GM21825 (cell line): Measurements from ENCODE around the gene LRMDA.

Experiments
- ATAC-seq: cut with Tn5 transposase; IDR thresholded peaks from one replicate; pipeline ENCODE4 v1.9.1; 2021; ENCODE audit warnings: mild to moderate bottlenecking, moderate library complexity; ENCODE audit not compliant: unreplicated experiment

The LRMDA gene

GRCh38 chr10:75470901-75471300, 39.5 kb downstream of the LRMDA start:
- no peak for ATAC-seq

DNA sequence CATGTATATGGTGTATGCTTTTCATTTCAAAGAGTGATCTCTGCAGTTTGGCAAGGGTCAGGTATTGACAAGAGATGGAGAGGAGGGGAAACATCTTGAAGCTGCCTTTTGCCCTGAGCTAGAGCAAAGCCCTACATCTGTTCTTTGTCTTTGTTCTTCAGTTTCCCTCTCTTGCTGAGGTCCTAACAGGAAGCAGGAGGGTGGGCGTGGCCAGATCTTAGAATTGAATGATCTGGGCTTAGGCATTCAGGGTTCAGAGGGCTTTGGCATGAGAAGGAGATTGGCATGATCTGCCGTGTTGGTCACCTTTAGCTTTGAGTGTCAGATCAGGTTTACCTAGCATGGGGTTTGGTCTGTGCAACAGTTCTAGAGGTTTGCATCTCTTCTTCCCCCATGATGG, 41.3 kb downstream of the LRMDA start:
- no peak for ATAC-seq

DNA sequence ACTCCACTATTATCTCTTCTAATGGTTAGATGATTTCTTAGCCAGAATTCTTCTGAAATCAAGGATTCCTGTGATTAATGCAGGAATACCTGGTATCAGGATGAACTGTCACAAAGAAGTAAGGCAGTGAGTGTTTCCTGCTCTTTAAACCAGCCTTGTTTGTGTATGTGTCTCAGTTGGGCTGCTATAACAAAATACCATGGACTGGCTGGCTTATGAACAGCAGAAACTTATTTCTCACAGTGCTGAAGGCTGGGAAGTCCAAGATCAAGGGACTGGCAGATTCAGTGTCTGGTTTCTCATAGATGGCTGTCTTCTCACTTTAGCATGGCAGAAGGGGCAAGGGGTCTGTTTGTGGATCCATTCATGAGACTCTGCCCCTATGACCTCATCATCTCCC, 42.7 kb downstream of the LRMDA start:
- no peak for ATAC-seq

DNA sequence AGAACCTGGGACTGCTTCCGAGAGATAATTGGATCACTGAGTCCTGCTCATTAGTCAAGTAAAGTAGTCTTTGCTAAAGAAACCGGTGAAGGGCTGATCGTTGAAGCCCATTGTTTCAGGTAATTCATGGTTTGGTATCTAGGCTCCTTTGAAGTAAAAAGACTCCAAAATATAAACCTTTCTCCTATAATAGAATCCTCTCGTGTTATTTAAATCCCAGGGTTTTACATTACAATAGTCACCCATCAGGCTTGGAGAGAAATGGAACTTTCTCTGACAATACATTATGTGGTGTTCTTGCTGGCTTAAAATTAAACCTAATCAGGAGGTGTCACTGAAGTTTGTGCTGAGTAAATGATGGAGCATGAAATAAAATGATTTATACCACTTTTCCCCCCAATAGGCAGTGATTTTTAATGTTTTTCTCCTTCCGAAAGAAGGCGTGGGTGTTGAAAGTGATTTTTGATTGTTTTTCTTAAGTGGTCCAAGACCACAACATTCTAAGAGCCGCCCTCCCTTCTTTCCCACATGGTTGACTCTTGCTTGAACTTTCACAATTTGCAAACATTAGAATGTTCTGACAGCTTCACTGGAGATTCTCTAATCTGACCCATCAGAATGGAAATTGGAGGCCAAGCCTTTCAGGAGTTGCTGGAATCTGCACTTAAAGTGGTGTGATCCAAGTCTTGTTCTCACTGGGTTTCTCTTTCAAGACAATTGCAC, 44.2 kb downstream of the LRMDA start:
- ATAC-seq, result no peak

DNA sequence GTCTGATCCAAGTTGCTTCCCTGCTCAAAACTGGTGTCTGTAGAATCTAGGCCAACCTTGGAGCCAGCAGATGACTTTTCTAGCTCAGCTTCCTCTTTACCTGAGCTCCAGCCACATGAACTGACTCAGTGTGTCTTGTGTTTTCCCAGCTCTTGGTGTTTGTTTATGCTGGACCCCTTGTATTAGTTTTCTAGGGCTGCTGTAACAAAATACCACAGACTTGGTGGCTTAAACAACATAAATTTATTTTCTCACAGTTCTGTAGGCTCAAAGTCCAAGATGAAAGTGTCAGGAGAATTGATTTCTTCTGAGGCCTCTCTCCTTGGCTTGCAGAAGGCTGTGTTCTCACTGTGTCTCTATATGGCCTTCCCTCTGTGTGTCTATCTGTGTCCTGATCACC, 45.1 kb downstream of the LRMDA start:
- ATAC-seq, result no peak

DNA sequence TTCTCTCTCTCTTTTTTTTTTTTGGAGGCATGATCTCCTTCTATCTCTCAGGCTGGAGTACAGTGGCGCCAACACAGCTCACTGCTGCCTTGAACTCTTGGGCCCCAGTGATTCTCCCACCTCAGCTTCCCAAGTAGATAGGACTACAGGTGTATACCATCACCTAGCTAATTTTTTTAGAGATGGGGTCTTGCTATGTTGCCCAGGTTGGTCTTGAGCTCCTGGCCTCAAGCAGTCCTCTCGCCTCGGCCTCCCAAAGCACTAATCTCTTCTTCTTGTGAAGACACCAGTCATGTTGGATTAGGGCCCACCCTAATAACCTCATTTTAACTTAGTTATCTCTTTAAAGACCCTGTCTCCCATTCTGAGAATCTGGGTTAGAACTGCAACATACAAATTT, 45.6 kb downstream of the LRMDA start:
- ATAC-seq, result no peak

DNA sequence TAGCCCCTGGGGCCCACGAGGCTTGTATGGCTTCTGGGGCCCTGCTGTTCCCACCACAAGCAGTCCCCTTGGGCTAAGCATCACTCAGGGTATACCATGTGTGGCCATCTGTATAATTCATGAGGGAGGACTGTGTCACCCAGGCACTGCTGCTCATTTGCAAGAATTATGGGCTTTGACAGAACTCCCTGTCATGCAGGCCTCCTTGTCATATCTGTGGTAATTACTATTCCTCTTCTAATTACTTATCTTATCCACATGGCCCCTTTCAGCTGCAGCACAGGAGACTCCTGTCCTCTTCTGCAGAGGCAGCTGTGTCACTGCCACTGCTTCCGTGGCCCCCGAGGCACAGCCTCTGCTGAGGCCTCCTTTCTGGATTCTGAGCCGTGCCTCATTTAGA, 46.3 kb downstream of the LRMDA start:
- no peak for ATAC-seq

GRCh38 chr10:75480374-75480773, 49.0 kb downstream of the LRMDA start:
- no peak for ATAC-seq

- ATAC-seq, result no peak
Observed at GRCh38 chr10:75483188-75483587, 51.8 kb downstream of the LRMDA start.

DNA sequence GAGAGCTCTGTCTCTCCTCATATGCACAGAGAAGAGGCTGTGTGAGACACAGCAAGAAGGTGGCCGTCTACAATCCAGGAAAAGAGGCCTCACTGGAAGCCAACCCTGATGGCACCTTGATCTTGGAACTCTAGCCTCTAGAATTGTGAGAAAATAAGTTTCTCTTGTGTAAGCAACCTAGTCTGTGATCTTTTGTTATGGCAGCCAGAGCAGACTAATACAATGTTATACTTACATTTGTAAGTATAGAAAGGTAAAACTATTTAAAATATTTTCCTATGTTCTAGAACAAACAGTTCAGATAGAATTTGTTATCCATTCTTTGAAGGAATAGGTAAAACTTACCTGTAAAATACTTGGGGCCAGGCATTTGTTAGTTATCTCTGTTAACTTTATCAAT, 53.3 kb downstream of the LRMDA start:
- ATAC-seq, result no peak

- no peak for ATAC-seq
Observed at GRCh38 chr10:75486591-75486990, 55.2 kb downstream of the LRMDA start.

DNA sequence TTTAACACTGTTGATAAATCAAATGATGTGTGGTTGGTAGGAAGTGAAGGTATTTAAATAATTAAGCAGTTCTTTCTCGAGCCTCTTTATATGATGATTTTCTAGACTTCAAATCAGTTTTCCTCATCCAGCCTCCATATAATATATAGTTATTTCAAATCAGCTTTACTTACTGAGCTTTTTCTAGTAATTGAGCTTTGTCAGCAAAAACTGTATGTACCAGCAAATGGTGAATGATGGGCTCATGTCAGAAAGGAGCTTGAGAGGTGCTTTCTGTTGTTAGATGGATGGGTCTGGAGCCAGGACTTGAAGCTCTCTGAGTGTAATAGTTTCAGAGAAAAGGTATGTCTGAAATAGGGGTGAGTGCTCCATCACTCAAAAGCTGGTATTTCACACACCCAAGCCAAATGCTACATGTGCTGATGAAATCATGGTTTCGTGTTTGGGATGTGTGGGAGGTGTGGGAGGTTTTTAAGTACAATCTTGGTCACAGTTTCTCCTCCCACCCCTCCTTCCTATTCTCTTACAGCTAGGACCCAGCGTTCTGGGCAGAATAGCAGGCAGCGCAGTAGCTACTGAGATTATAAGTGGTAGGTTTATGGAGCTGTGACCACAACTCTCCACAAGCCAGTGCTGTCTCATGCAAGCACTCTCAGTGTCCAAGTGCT, 55.8 kb downstream of the LRMDA start:
- no peak for ATAC-seq

- no peak for ATAC-seq
Observed at GRCh38 chr10:75487755-75488125, 56.3 kb downstream of the LRMDA start.

DNA sequence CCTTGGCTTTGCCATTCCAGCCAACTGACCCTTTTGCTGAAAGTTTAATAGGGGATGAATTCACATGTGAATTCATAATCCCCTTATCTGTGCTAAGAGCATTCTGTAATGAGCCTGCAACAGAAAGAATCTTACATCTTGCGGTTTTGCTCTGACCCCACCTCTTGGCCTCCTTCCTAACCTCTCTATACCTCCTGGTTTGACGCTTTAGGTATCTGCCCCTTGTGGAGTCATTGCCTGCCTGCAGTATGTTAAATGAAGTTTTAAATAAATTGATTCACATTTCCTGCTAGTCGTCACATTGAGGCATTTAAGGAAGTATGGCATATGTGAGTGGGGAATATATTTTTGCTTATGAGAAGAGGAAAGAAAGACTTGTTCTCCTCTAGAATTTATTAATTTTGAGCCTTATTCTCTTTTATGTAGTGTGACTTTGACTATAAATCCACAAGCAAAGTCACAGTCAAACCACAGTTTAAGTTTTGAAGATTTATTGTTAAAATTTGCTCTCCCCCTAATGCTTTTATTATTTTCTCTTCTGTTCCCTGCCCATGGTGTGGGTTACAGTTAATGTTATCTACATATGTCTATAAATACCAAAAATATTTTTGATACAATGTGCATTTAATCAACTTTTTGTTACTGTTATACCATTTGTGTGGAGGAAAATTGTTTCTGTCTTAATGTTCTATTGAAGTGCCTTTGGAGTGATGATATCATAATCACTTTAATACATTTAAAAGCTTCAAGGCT, 60.9 kb downstream of the LRMDA start:
- no peak for ATAC-seq

DNA sequence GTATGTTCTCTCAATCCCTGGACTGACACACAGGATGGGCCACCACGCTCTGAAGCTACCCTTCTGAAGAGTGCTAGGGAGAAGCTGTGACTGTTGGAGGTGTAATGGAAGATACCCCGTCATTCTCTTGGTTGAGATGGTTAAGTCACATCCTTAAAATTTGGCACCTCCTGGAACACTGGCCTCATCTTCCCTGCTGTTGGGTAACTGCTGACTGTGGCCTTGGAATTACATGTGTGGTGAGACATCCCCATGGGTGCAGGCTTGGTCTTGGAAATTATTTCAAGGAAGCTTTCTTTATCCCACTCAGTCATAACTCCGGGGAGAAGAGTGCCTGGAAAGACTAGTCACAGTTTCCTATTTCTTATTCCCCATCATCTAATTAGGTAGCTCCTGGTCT, 62.0 kb downstream of the LRMDA start:
- ATAC-seq, result no peak

GRCh38 chr10:75495434-75496190, 64.2 kb downstream of the LRMDA start:
- no peak for ATAC-seq

DNA sequence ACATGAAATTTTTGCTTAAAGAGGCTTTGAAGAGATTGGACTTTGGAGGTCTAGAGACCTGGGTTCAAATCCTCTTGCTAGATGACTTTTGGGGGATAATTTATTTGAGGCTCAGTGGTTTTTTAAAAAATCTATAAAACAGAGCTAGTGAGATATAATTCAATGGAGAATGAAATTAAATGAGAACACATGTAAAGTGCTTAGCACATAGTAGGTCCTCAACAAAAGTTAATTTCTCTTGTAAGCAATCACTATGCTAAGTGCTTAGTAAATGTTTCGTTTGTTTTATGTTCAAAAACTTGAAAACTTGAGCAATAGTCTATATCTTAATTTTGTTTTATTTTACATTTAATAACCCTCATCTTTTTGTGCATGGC, 64.8 kb downstream of the LRMDA start:
- ATAC-seq, result no peak

DNA sequence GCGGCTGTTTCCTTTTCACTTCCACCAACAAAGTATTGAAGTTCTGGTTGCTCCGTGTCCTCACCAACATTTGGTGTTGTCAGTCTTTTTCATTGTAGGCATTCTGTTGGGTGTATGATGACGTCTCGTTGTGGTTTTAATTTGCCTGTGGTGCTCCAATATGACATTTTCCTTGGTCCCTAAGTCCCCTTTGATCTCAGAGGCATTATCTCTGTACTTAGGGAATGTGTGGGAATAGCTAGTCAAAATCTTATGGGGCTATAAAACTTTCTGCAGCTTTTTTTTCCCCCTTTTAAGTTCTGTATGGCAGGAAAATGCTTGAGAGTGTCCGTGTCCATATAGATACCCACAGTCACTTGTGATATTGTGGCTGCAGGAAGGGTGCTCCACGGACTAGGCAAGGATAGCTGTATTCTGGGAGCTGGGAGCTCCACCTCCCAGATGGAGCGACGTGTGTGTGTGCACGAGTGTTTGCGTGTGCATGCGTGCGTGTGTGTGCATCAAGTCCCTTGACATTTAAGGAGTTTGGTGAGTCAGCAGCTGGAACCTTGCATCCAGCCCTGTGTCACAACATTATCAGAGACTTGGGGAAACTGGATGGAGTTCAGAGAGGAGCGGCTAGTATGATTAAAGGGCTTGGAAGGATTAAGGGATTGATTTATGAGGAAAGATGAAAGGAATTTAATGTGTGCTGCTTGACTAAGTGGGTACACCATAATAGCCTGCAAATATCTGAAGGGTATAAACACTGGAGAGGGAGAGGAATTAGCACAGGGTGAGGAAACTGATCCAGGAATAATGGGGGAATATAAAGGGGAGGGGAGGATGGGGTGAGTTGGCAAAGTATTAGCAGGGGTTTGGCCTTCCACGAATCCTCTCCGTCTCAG, 66.8 kb downstream of the LRMDA start:
- no peak for ATAC-seq

- no peak for ATAC-seq
Observed at GRCh38 chr10:75498884-75499350, 67.5 kb downstream of the LRMDA start.

DNA sequence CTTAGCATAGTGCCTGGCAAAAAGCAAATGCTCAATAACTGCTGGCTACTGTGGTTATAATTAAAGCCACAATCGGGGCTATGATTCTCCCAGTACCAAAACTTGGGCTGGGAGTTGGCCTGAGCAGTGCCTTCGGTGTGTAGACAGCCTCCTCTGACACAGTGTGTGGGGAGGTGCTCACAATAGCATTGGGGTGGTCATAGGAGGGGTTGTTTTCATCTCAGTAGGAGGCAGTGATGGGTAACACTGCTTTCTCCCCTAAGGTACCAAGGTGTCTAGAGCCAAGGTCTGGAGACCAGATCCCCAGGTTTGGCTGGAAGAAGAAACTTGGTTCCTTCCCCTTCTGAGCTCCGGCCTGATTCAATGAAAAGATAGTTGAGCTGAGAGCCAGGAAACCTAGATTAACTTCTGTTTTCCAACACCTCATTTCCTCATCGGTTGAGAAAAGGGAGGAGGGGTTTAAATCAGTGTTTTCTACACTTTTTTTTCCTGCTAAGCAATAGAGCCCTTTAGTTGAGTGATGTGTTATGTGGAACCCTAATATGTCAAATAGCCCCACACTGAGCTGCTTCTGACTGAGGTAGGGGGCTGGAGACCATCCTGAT, 68.2 kb downstream of the LRMDA start:
- ATAC-seq, result no peak
